HuH-7.5 (cell line): ENCODE data around the gene DIPK1B.
A peak's percentile ranks its signal among the peaks of the same experiment; 100 is the strongest.

Experiments used
- DNase-seq: peaks from one replicate; pipeline ENCODE4 v3.0.0; 2011; ENCODE audit warnings: low spot score

Gene DIPK1B

GRCh38 chr9:136673088-136673974 is 39.0 kb upstream of the DIPK1B start:
- DNase-seq = no peak

GRCh38 chr9:136673975-136674785 is 38.2 kb upstream of the DIPK1B start:
- no peak for DNase-seq

GRCh38 chr9:136674786-136675349 is 37.5 kb upstream of the DIPK1B start:
- peak; percentile 95 for DNase-seq

- DNase-seq = no peak
These were observed 36.7 kb upstream of the DIPK1B start for GRCh38 chr9:136675477-136676296.

GRCh38 chr9:136676297-136676794 is 36.0 kb upstream of the DIPK1B start:
- no peak for DNase-seq

GRCh38 chr9:136676920-136677686 is 35.3 kb upstream of the DIPK1B start:
- DNase-seq = no peak

- DNase-seq = no peak
These were observed 34.3 kb upstream of the DIPK1B start for GRCh38 chr9:136678034-136678433.

GRCh38 chr9:136678624-136679023 is 33.7 kb upstream of the DIPK1B start:
- DNase-seq = no peak

GRCh38 chr9:136679431-136679941 is 32.9 kb upstream of the DIPK1B start:
- no peak for DNase-seq

GRCh38 chr9:136681029-136681428 is 31.3 kb upstream of the DIPK1B start:
- no peak for DNase-seq

GRCh38 chr9:136681945-136682699 is 30.2 kb upstream of the DIPK1B start:
- no peak for DNase-seq

- DNase-seq = no peak
These were observed 29.7 kb upstream of the DIPK1B start for GRCh38 chr9:136682710-136683109.

- DNase-seq = no peak
These were observed 29.1 kb upstream of the DIPK1B start for GRCh38 chr9:136683173-136683745.

GRCh38 chr9:136683755-136684154 is 28.6 kb upstream of the DIPK1B start:
- no peak for DNase-seq

- no peak for DNase-seq
These were observed 28.0 kb upstream of the DIPK1B start for GRCh38 chr9:136684339-136684738.

- no peak for DNase-seq
These were observed 27.6 kb upstream of the DIPK1B start for GRCh38 chr9:136684799-136685198.

- no peak for DNase-seq
These were observed 27.2 kb upstream of the DIPK1B start for GRCh38 chr9:136685216-136685615.

- peak; percentile 85 for DNase-seq
These were observed 26.4 kb upstream of the DIPK1B start for GRCh38 chr9:136685790-136686533.

- DNase-seq = no peak
These were observed 25.9 kb upstream of the DIPK1B start for GRCh38 chr9:136686534-136686793.
